HG03039 (cell line): ENCODE data around the gene CAPN1.

Source experiments
- ATAC-seq: cut with Tn5 transposase; IDR thresholded peaks from one replicate; pipeline ENCODE4 v1.9.1; 2021; ENCODE audit warnings: mild to moderate bottlenecking, moderate library complexity; ENCODE audit not compliant: unreplicated experiment

CAPN1 gene

DNA sequence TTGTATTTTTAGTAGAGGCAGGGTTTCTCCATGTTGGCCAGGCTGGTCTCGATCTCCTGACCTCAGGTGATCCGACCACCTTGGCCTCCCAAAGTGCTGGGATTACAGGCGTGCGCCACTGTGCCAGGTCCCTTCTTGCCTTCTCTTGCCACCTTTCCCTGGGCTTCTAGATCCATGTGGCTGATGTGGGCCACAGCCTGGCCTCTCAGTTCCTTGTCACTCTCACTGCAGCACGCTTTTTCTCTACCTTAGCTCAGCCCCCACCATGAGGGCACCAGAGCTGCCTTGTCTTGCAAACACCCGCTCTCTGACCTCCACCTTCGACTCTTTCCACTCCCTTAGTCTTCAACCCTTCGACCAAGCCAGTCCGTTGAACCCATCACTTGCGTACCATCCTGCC is 7.5 kb downstream of the CAPN1 start:
- no peak for ATAC-seq

DNA sequence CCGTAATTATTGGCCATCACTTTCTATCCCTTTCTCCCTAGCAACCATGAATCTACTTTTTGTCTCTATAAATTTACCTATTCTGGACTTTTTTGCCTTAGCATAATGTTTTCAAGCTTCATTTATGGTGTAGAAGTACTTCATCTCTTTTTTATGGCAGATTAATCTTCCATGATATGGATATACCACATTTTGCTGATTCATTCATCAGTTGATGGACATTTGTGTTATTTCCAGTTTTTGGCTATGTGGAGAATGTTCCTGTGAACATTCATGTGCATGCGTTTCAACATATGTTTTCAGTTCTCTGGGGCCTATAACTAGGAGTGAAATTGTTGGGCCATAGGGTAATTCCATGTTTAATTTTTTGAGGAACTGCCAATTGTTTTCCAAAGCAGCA is 12.8 kb downstream of the CAPN1 start:
- no peak for ATAC-seq

DNA sequence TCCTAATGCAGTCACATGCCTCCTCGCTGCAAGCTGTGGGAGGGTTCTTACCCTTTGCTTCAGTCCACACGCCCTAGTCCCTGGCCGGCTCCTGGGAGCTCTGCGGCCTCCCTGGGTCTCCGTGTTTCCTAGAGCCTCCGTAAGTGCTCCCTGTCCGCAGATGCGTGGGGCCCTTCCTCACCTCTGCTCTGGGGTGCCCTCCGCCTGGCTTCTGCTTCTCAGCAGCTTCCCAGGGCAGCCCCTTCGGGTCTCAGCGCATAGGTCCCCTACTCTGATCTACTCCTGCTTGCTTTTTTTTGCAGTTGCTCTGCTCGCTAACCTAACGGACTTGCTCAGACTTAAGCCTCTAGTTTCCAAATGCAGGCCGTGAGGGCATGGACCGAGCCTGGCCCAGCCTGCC is 22.4 kb downstream of the CAPN1 start:
- no peak for ATAC-seq

GRCh38 chr11:65204646-65205601 is 23.2 kb downstream of the CAPN1 start:
- no peak for ATAC-seq

GRCh38 chr11:65205602-65205967 is 23.9 kb downstream of the CAPN1 start:
- ATAC-seq: no peak

- no peak for ATAC-seq
These were observed 24.7 kb downstream of the CAPN1 start for GRCh38 chr11:65206441-65206841.

DNA sequence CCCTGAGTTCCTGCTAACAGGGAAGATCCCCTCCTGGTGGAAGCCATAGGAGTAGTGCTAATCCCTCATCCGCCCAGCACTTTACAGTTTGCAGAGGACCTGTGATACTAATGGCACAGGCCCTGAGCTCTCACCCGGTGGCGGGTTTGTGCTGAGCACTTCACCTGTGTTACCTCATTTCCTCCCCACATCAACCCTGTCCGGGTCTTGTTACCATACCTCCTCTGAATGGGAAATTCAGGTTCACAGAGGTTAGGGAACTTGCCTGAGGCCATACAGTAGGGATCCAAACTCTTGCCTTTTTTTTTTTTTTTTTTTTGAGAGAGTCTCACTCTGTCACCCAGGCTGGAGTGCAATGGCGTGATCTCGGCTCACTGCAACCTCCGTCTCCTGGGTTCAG is 25.2 kb downstream of the CAPN1 start:
- no peak for ATAC-seq

DNA sequence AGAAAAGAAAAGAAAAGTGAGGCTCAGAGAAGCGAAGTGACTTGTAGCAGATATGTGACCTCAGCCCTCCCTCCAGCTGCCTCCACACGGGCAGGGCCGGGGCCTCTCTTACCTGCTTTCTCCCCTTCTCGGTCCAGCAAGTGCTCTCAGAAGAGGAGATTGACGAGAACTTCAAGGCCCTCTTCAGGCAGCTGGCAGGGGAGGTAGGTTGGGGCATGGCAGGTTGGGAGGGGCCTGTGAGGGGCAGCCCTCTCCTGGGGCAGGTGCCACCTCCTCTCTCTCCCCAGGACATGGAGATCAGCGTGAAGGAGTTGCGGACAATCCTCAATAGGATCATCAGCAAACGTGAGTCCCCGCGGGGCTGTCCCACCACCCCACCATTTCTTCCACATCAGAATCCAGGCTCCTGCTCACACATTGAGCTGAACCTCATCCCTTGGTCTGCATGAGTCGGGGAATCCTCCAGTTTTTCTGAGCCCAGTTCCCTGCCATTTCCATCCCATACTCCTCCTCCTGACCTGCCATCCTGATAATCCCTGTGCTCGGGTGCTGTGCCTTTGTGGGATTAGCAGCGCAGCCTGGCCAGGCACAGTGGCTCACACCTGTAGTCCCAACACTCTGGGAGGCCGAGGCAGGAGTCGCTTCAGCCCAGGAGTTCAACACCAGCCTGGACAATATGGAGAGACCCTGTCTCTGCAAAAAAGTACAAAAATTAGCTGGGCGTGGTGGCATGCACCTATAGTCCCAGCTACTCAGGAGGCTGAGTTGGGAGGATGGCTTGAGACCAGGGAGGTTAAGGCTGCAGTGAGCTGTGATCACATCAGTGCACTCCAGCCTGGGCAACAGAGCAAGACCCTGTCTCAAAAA is 26.4 kb downstream of the CAPN1 start:
- no peak for ATAC-seq

GRCh38 chr11:65208785-65209710 is 27.3 kb downstream of the CAPN1 start:
- ATAC-seq: no peak

- no peak for ATAC-seq
These were observed 28.1 kb downstream of the CAPN1 start for GRCh38 chr11:65209711-65210360.

DNA sequence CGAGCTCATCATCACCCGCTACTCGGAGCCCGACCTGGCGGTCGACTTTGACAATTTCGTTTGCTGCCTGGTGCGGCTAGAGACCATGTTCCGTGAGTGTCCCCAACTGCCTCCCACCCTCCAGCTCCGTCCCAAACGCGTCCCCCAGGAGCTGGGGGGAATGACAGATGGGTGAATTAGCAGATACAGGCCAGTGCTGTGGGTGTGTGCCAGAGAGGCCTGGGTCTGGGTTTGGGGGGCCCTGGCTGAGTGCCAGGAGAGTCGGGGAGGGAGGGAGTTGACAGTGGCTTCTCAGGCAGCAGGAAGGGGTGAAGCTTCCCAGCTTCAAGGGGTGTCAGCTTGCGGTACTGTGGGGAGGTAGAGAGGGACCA is 28.6 kb downstream of the CAPN1 start:
- ATAC-seq: no peak

- ATAC-seq: no peak
These were observed 29.0 kb downstream of the CAPN1 start for GRCh38 chr11:65210748-65211147.

DNA sequence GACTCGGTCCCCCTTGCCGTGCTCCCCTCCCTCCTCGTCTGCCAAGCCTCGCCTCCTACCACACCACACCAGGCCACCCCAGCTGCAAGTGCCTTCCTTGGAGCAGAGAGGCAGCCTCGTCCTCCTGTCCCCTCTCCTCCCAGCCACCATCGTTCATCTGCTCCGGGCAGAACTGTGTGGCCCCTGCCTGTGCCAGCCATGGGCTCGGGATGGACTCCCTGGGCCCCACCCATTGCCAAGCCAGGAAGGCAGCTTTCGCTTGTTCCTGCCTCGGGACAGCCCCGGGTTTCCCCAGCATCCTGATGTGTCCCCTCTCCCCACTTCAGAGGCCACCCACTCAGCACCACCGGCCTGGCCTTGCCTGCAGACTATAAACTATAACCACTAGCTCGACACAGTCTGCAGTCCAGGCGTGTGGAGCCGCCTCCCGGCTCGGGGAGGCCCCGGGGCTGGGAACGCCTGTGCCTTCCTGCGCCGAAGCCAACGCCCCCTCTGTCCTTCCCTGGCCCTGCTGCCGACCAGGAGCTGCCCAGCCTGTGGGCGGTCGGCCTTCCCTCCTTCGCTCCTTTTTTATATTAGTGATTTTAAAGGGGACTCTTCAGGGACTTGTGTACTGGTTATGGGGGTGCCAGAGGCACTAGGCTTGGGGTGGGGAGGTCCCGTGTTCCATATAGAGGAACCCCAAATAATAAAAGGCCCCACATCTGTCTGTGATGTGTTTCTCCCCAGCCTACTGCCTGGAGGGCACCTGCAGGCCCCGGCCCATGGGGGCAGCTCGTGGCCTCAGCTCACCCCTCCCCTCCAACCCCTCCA is 29.8 kb downstream of the CAPN1 start:
- ATAC-seq: no peak

- ATAC-seq: no peak
These were observed 30.6 kb downstream of the CAPN1 start for GRCh38 chr11:65212226-65212801.

GRCh38 chr11:65213322-65214211 is 31.8 kb downstream of the CAPN1 start:
- ATAC-seq: no peak

DNA sequence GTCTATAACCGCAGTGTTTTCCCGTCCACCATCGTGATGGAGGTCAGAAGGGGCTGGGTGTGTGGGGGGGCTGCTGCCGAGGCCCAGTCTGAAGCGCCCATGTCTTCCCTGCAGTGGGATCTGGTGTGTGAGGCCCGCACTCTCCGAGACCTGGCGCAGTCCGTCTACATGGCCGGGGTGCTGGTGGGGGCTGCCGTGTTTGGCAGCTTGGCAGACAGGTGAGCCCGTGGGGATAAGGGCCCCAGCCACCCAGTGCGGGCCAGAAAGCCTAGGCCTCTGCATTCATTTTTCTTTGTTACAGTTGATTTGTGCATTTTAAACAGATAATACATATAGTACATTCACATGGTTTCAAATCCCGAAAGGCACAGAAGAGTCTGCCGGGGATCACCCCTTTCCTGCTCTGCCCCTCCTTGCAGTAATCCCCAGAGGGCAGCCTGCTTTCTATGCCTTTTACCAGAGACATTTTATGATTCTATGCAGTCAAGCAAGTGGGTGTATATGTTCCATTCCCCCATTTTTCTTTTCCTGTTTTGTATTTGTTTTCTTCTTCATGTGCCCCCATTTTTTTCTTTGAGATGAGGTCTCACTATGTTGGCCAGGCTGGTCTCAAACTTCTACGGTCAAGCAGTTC is 32.6 kb downstream of the CAPN1 start:
- ATAC-seq: no peak

GRCh38 chr11:65215441-65216076 is 33.8 kb downstream of the CAPN1 start:
- ATAC-seq: no peak
